Vagina (tissue), 2 donors: ENCODE results near the gene LSP1.

ENCODE experiments used
- CTCF ChIP-seq, 3 experiments: fragments of 450-650 bp in 2 of 3; fragments of 200-600 bp in 1 of 3; sonication (generic) in 1 of 3; IDR thresholded peaks; one replicate each; pipeline ENCODE4 v1.5.1; 2017 to 2019; ENCODE audit warnings: antibody characterized with exemption in 3 of 3, mild to moderate bottlenecking in 2 of 3, moderate library complexity in 2 of 3
- POLR2A ChIP-seq, 2 donors: fragments of 450-650 bp; IDR thresholded peaks; one replicate each; pipeline ENCODE4 v1.6.1; 2017; ENCODE audit warnings: antibody characterized with exemption in 2 of 2, mild to moderate bottlenecking in 2 of 2, moderate library complexity in 2 of 2
- POLR2AphosphoS5 ChIP-seq, 2 donors: sonication (generic); formaldehyde crosslinking; IDR thresholded peaks; one replicate each; pipeline ENCODE4 v1.9.0; 2017; ENCODE audit warnings: antibody characterized with exemption in 2 of 2, mild to moderate bottlenecking in 2 of 2, low read depth in 1 of 2; ENCODE audit not compliant: insufficient read depth in 1 of 2

DNA sequence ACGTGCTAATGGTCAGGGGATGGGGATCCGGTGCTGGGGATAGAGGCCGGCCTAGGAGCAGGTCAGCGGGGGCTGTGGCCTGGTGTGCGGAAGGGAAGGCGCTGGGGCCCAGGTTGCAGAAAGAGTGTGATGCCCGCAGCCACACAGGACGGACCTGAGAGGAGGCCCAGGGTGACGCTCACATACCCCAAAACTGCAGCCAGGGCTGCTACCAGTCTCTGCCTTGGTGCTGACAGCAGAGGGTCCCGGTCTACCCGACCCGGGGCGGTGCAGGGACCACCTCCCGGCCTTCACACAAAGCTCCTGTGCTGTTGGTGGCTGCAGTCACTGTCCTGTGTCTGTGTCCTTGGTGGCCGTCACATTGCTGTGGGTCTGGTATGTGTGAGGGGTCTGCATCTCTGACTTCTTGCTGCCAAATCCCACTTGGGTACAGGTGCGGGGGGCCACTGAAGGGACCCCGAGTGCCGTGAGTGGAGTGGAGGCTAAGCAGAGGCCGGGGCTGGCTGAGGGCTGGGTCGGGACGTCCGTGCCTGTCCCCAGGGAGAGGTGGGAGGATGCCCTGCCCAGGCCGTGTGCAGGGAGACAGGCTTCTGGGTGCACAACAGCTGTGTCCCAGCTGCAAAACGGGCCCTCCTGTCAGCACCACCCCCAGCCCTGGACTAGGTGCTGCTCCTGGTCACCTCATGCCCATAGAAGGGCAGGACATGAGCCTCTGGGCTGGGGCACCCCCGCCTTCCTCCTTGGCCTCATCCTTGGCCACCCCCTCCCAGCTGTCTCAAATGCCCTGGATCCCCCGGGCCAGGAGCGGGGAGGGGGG is 1.5 kb downstream of the LSP1 start:
- TF ChIP-seq CTCF (IDR thresholded peaks at IDR 0.05) (no peak), POLR2A (IDR thresholded peaks at IDR 0.05) (no peak), POLR2AphosphoS5 (IDR thresholded peaks at IDR 0.05; ENCODE audit: insufficient read depth in 1 of 2, low read depth in 1 of 2) (no peak)
